NOMO-1 treated with dmso at 0.1 percent for 144 hours (cell line): ENCODE results near the gene P2RX4.
"Not testable (repeated sequence)": the region's sequence is repeated elsewhere in the genome, so short reads cannot be mapped to it uniquely, and the experiment has no call there.

Experiments used
- DNase-seq: peaks from one replicate; lab custom pipeline; 2025; ENCODE audit not compliant: unreplicated experiment; lab: John Stamatoyannopoulos, UW

P2RX4 gene

GRCh38 chr12:121273364-121273896, 63.5 kb downstream of the P2RX4 start:
- DNase-seq: no peak

- DNase-seq: no peak
Measured at GRCh38 chr12:121274036-121274763, 64.3 kb downstream of the P2RX4 start.

- DNase-seq: no peak
Measured at GRCh38 chr12:121277374-121277759, 67.4 kb downstream of the P2RX4 start.

GRCh38 chr12:121278169-121279070, 68.5 kb downstream of the P2RX4 start:
- DNase-seq: no peak

- DNase-seq: no peak
Measured at GRCh38 chr12:121279071-121279375, 69.1 kb downstream of the P2RX4 start.

- DNase-seq: no peak
Measured at GRCh38 chr12:121279507-121279915, 69.6 kb downstream of the P2RX4 start.

GRCh38 chr12:121280531-121280930, 70.6 kb downstream of the P2RX4 start:
- not testable (repeated sequence) for DNase-seq

GRCh38 chr12:121281116-121281515, 71.2 kb downstream of the P2RX4 start:
- DNase-seq: not testable (repeated sequence)

- DNase-seq: no peak
Measured at GRCh38 chr12:121282072-121282742, 72.3 kb downstream of the P2RX4 start.

- not testable (repeated sequence) for DNase-seq
Measured at GRCh38 chr12:121282910-121283309, 73.0 kb downstream of the P2RX4 start.

GRCh38 chr12:121283388-121283787, 73.5 kb downstream of the P2RX4 start:
- no peak for DNase-seq
